Activated naive CD8-positive, alpha-beta T cell treated with anti-CD3 and anti-CD28 coated beads, Interleukin-2, amount 50 U/mL, for 24 hours (primary cell): ENCODE results near the gene GNE.
"Not testable (repeated sequence)": the region's sequence is repeated elsewhere in the genome, so short reads cannot be mapped to it uniquely, and the experiment has no call there.

Experiments
- ATAC-seq: fragments of 150-1000 bp; cut with Tn5 transposase; one replicate; pipeline ENCODE4 v1.10.0; 2021
- DNase-seq: peaks from one replicate; pipeline ENCODE4 v3.0.0; 2021
- H3K27ac Mint-ChIP-seq: one replicate; pipeline ENCODE4 v1.8.0; 2021; ENCODE audit warnings: mild to moderate bottlenecking, mixed read lengths
- H3K27me3 Mint-ChIP-seq: one replicate; pipeline ENCODE4 v1.8.0; 2021; ENCODE audit warnings: mixed read lengths
- H3K36me3 Mint-ChIP-seq: one replicate; pipeline ENCODE4 v1.8.0; 2021; ENCODE audit warnings: low read depth, mixed read lengths
- H3K4me1 Mint-ChIP-seq: one replicate; pipeline ENCODE4 v1.8.0; 2021; ENCODE audit warnings: mixed read lengths
- H3K4me3 Mint-ChIP-seq: one replicate; pipeline ENCODE4 v1.8.0; 2021; ENCODE audit warnings: mild to moderate bottlenecking, moderate library complexity, mixed read lengths
- H3K9me3 Mint-ChIP-seq: one replicate; pipeline ENCODE4 v1.8.0; 2021; ENCODE audit warnings: mixed read lengths

GNE gene

GRCh38 chr9:36247356-36247755, 10.9 kb downstream of the GNE start:
- Mint-ChIP-seq H3K36me3 (peaks cover 20% of the 10 kb centered on the region), H3K4me1 (peaks cover 19% of the 10 kb centered on the region), H3K9me3 (no peaks in the 10 kb centered on the region), H3K4me3 (no peak overlapping the region), H3K27ac (no peak overlapping the region), H3K27me3 (no peaks in the 10 kb centered on the region)
- DNase-seq (no peak), ATAC-seq (no peak)

- H3K27ac Mint-ChIP-seq, result no peak overlapping the region
- peaks cover 17% of the 10 kb centered on the region for H3K4me1 Mint-ChIP-seq
- no peak overlapping the region for H3K4me3 Mint-ChIP-seq
- no peak for DNase-seq
- H3K36me3 Mint-ChIP-seq, result peaks cover 19% of the 10 kb centered on the region
- H3K9me3 Mint-ChIP-seq, result no peaks in the 10 kb centered on the region
- H3K27me3 Mint-ChIP-seq, result no peaks in the 10 kb centered on the region
- no peak for ATAC-seq
Measured at GRCh38 chr9:36245906-36246305, 12.3 kb downstream of the GNE start.

GRCh38 chr9:36239675-36240074, 18.6 kb downstream of the GNE start:
- H3K27me3 Mint-ChIP-seq, H3K27ac Mint-ChIP-seq, ATAC-seq, H3K9me3 Mint-ChIP-seq, H3K4me1 Mint-ChIP-seq, H3K4me3 Mint-ChIP-seq, DNase-seq: not testable (repeated sequence)
- peaks cover 16% of the 10 kb centered on the region for H3K36me3 Mint-ChIP-seq

- DNase-seq, H3K4me3 Mint-ChIP-seq, H3K27me3 Mint-ChIP-seq, H3K27ac Mint-ChIP-seq, H3K4me1 Mint-ChIP-seq, H3K9me3 Mint-ChIP-seq, ATAC-seq: not testable (repeated sequence)
- peaks cover 15% of the 10 kb centered on the region for H3K36me3 Mint-ChIP-seq
Measured at GRCh38 chr9:36239205-36239604, 19.0 kb downstream of the GNE start.

GRCh38 chr9:36237230-36237629, 21.0 kb downstream of the GNE start:
- Mint-ChIP-seq H3K36me3 (peaks cover 25% of the 10 kb centered on the region), H3K9me3 (no peaks in the 10 kb centered on the region), H3K27ac (no peak overlapping the region), H3K4me1 (no peaks in the 10 kb centered on the region), H3K4me3 (no peak overlapping the region), H3K27me3 (no peaks in the 10 kb centered on the region)
- no peak for ATAC-seq
- DNase-seq, result no peak

GRCh38 chr9:36222449-36222848, 35.8 kb downstream of the GNE start:
- Mint-ChIP-seq H3K4me3 (no peak overlapping the region), H3K27ac (no peak overlapping the region), H3K36me3 (peaks cover 58% of the 10 kb centered on the region), H3K27me3 (no peaks in the 10 kb centered on the region), H3K9me3 (no peaks in the 10 kb centered on the region), H3K4me1 (peaks cover 18% of the 10 kb centered on the region)
- ATAC-seq, result no peak
- no peak for DNase-seq

GRCh38 chr9:36221667-36222066, 36.6 kb downstream of the GNE start:
- no peak overlapping the region for H3K27ac Mint-ChIP-seq
- no peak for DNase-seq
- H3K4me3 Mint-ChIP-seq, result no peak overlapping the region
- H3K36me3 Mint-ChIP-seq, result peaks cover 53% of the 10 kb centered on the region
- no peaks in the 10 kb centered on the region for H3K27me3 Mint-ChIP-seq
- peaks cover 22% of the 10 kb centered on the region for H3K4me1 Mint-ChIP-seq
- no peaks in the 10 kb centered on the region for H3K9me3 Mint-ChIP-seq
- ATAC-seq, result no peak

- no peak overlapping the region for H3K4me3 Mint-ChIP-seq
Measured at GRCh38 chr9:36218411-36218901, 39.8 kb downstream of the GNE start.

GRCh38 chr9:36218011-36218410, 40.2 kb downstream of the GNE start:
- DNase-seq (no peak), ATAC-seq (no peak)
- peaks cover 49% of the 10 kb centered on the region for H3K36me3 Mint-ChIP-seq
- peaks cover 35% of the 10 kb centered on the region for H3K4me1 Mint-ChIP-seq
- no peaks in the 10 kb centered on the region for H3K27me3 Mint-ChIP-seq
- no peak overlapping the region for H3K4me3 Mint-ChIP-seq
- H3K9me3 Mint-ChIP-seq, result no peaks in the 10 kb centered on the region
- H3K27ac Mint-ChIP-seq, result peak overlapping the region; percentile 79

More at GRCh38 chr9:36218411-36218901, 39.8 kb downstream of the GNE start:
- no peaks in the 10 kb centered on the region for H3K27me3 Mint-ChIP-seq
- H3K36me3 Mint-ChIP-seq, result peaks cover 49% of the 10 kb centered on the region
- peaks cover 31% of the 10 kb centered on the region for H3K4me1 Mint-ChIP-seq
- DNase-seq (peak; percentile 6), ATAC-seq (peak; percentile 84)
- no peaks in the 10 kb centered on the region for H3K9me3 Mint-ChIP-seq
- peak overlapping the region; percentile 79 for H3K27ac Mint-ChIP-seq

GRCh38 chr9:36217256-36217968, 40.8 kb downstream of the GNE start:
- DNase-seq (no peak), ATAC-seq (no peak)
- Mint-ChIP-seq H3K9me3 (no peaks in the 10 kb centered on the region), H3K4me1 (peaks cover 37% of the 10 kb centered on the region), H3K36me3 (peaks cover 45% of the 10 kb centered on the region), H3K4me3 (no peak overlapping the region), H3K27ac (peak overlapping the region; percentile 14), H3K27me3 (no peaks in the 10 kb centered on the region)

- ATAC-seq (no peak), DNase-seq (no peak)
- no peak overlapping the region for H3K27ac Mint-ChIP-seq
- no peak overlapping the region for H3K4me3 Mint-ChIP-seq
- H3K27me3 Mint-ChIP-seq, result no peaks in the 10 kb centered on the region
- no peaks in the 10 kb centered on the region for H3K9me3 Mint-ChIP-seq
- peaks cover 39% of the 10 kb centered on the region for H3K36me3 Mint-ChIP-seq
- H3K4me1 Mint-ChIP-seq, result peaks cover 44% of the 10 kb centered on the region
Measured at GRCh38 chr9:36214571-36214970, 43.7 kb downstream of the GNE start.

- H3K4me3 Mint-ChIP-seq, result no peak overlapping the region
- no peaks in the 10 kb centered on the region for H3K27me3 Mint-ChIP-seq
- no peak for DNase-seq
- no peak overlapping the region for H3K27ac Mint-ChIP-seq
- ATAC-seq, result no peak
- no peaks in the 10 kb centered on the region for H3K9me3 Mint-ChIP-seq
- peaks cover 45% of the 10 kb centered on the region for H3K36me3 Mint-ChIP-seq
- H3K4me1 Mint-ChIP-seq, result peaks cover 47% of the 10 kb centered on the region
Measured at GRCh38 chr9:36213989-36214388, 44.3 kb downstream of the GNE start.

- H3K27ac Mint-ChIP-seq, result no peak overlapping the region
- no peaks in the 10 kb centered on the region for H3K9me3 Mint-ChIP-seq
- no peaks in the 10 kb centered on the region for H3K27me3 Mint-ChIP-seq
- no peak overlapping the region for H3K4me3 Mint-ChIP-seq
- peaks cover 50% of the 10 kb centered on the region for H3K36me3 Mint-ChIP-seq
- no peak for ATAC-seq
- H3K4me1 Mint-ChIP-seq, result peaks cover 47% of the 10 kb centered on the region
- no peak for DNase-seq
Measured at GRCh38 chr9:36213387-36213786, 44.9 kb downstream of the GNE start.

- Mint-ChIP-seq H3K9me3 (no peaks in the 10 kb centered on the region), H3K27me3 (no peaks in the 10 kb centered on the region), H3K4me1 (peaks cover 52% of the 10 kb centered on the region), H3K4me3 (no peak overlapping the region), H3K36me3 (peaks cover 57% of the 10 kb centered on the region), H3K27ac (peak overlapping the region; percentile 37)
- ATAC-seq (no peak), DNase-seq (no peak)
Measured at GRCh38 chr9:36211510-36211909, 46.7 kb downstream of the GNE start.

- ATAC-seq (no peak), DNase-seq (no peak)
- Mint-ChIP-seq H3K9me3 (no peaks in the 10 kb centered on the region), H3K4me1 (peaks cover 57% of the 10 kb centered on the region), H3K4me3 (no peak overlapping the region), H3K36me3 (peaks cover 58% of the 10 kb centered on the region), H3K27me3 (no peaks in the 10 kb centered on the region), H3K27ac (peak overlapping the region; percentile 37)
Measured at GRCh38 chr9:36210722-36211121, 47.5 kb downstream of the GNE start.
